ENCODE results near the gene RPA1.

DNA sequence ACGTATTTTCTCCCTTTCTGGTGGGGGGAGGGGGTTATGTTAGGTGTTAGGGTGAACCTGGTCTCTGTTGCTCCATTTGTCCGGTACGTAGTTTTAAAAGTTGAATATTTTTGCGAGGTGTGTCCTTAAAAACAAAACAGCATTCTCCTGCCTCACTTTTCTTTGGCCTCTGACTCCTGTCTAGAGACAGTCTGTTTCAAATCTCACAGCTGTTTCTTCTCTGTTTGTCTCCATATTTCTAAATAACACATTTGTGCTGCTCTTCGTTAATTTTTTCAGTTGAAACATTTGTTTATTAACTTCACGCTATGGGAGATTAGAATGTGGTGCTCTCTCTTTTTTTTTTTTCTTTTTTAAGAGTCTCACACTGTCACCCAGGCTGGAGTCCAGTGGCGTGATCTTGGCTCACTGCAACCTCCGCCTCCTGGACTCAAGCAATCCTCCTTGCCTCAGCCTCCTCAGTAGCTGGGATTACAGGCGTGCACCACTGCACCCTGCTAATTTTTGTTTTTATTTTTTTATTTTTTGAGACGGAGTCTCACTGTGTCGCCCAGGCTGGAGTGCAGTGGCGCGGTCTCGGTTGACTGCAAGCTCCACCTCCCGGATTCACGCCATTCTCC lies 31.7 kb downstream of the RPA1 start:
- TF ChIP-seq POLR2A (IDR thresholded peaks at IDR 0.05; ENCODE audit: low read depth, low read length) = no peak
- TF ChIP-seq POLR2AphosphoS5 (IDR thresholded peaks at IDR 0.05; ENCODE audit: low read depth, low read length) = no peak
